ENCODE data around the gene JMJD4.
A peak's percentile ranks its signal among the peaks of the same experiment; 100 is the strongest.

The JMJD4 gene

DNA sequence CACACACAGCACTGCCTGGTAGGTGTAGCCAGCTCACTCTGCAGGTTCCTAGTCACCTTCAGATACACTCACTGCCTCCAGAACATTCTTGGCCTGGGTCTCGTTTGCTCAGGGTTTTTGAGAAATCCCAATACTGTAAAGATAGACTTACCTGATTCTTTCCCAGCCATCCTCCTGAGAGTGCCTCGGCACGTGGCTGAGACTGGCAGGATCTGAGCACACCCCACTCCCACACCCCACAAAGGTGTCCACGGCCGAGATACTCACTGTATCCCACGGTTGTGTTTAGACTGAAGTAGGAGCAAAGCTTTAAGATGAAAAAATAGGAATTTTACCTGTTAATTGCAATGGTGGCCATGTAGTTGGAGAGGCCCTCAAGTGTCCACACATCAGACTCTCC, 33.5 kb upstream of the JMJD4 start:
- DNase-seq = no peak

DNA sequence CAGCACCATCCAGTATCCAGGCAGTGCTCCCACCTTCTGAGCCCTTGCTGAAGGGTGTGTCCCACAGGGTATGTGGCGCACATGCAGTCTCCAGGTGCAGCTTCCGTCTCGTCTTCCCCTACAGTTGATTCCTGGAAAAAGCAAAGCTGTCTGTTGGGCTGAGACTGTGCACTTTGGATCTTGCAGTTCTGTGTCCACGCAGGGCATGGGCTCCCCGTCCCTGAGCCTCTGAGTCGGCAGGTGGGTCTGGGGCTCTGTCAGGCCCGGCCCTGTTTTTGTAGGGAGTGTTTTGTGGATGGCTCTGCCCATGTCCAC, 33.0 kb upstream of the JMJD4 start:
- no peak for DNase-seq

DNA sequence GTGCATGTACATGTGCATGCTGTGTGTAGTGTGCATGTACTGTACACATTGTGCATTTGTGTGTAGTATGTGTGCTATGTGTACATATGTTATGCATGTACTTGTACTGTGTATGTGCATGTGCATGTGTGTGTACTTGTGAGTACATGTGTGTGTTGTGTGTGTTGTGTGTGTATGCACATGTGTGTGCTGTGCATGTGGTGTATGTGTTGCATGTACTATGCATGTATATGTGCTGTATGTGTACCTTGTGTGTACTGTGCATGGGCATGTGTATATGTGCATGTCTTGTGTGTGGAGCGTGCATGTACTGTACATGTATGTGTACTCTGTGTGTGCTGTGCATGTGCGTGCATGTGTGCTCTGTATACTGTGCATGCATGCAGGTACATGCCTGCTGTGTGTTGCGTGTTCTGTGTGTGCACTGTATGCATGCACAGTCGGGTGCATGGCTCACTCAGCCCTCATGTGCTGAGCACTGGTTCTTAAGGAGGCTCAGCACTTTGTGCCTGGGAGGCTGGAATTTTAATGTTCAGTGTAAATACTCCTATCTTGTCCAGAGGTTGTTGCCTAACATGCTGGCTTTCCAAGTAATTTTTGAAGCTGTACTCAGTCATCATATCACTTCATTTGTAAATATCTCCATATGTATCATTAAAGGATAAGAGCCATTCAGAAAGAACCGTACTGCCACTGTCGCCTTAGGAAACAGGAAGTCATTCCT, 32.5 kb upstream of the JMJD4 start:
- DNase-seq = no peak

DNA sequence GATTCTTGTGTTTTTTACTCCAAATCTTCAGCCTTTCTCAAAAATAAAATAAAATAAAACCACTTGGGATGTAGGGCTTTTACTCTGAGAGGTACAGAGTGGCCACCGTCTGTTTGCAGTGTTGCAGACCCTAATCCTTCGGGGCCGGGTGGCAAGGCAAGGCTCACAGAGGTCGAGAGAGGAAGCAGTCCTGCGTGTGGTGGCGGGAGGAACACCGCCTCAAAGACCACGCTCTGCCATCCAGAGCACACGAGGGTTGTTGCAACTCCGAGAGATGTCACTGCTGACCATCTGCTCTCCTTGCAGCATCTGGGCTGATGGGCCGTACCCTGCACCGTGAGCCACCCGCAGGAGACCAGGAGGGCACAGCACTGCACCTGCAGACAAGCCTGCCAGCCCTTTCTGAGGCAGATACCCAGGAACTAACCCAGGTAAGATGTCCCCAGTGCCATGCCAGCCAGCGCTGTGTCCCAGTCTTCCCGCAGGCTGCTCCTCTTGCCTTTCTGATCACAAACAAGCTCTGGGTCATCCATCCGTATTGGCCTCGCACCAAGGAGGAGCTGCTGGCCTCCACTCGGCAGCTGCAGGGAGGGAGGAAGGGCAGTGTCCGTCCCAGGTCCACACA, 31.7 kb upstream of the JMJD4 start:
- peak; percentile 6 for DNase-seq

DNA sequence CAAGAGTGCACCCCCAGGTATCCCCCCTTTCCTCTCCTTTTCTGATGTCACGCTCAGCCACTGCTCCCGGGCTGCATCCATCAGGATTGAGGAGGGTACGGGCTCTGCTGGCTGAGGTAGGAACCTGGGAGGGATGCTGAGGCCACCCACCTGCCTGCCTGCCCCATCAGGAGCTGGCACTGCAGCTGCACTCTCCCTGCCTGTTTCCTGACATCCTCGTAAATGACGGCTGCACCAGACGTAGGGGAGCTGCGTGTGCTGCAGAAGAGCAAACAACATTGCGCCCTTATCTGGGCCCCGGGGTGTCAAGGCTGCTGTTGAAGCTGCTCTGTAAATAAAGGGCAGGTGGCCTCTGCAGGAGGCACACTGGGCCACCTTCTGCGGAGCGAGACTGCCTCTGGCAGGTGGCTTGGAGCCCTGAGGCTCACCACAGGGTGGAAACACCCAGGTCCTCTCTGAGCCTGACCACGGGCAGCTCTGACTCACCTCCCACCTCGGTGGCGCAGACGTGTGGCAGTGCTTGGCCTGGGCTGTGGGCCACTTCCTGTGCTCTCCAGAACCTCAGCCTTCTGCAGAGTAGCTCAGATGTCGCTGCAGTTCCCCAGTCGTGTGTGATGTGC, 31.0 kb upstream of the JMJD4 start:
- DNase-seq = peak; percentile 89

DNA sequence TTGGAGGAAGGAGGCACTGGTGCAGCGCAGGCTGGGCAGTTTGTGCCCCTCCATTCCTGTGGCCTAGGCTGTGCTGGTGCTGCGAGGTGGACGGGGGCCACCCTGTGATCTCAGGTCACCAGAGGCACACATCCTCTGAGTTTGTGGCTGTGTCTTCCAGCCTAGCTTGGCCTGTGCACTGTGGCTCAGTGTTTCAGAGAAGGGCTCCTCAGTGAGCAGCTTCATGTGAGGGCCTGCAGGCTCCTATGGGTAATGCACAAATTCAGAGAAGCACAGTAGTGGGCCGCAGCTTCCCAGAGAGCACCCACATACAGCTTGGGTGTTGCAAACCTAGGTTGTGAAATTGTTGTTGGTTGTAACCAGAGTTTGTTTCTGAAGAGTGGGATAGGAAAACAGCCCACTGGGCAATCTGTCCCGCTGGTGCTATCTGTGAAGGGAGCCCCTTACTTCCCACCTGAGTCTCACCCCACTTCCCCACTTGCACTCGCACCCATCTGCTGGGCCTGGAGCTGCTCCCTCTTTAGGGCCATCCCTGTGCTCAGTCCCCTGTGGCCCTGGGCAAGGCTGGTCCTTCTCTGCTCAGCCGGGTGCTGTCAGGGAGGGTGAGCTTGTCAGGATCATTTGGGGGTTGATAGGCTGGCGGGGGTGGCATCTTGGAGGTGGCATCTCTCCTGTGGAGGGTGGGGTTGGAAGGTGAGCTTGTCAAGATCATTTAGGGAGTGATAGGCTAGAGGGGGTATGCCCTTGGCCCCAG, 30.3 kb upstream of the JMJD4 start:
- no peak for DNase-seq

DNA sequence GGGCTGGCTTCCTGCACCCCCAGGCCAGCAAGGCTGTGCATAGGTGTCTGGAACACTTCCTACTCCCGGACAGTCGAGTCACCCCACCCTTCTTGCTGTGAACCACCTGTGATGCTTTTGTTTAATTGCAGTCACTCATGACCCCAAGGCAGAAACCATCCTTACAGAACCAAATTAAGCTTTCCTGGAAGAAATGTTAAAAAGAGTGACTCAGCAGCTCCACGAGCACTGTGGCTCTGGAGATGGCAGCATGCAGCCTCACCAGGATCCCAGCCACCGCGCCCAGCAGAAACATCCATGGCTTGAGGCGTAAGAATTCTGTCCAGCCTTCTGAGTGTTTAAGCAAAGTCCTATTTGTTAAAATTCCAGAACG, 28.9 kb upstream of the JMJD4 start:
- DNase-seq = no peak

DNA sequence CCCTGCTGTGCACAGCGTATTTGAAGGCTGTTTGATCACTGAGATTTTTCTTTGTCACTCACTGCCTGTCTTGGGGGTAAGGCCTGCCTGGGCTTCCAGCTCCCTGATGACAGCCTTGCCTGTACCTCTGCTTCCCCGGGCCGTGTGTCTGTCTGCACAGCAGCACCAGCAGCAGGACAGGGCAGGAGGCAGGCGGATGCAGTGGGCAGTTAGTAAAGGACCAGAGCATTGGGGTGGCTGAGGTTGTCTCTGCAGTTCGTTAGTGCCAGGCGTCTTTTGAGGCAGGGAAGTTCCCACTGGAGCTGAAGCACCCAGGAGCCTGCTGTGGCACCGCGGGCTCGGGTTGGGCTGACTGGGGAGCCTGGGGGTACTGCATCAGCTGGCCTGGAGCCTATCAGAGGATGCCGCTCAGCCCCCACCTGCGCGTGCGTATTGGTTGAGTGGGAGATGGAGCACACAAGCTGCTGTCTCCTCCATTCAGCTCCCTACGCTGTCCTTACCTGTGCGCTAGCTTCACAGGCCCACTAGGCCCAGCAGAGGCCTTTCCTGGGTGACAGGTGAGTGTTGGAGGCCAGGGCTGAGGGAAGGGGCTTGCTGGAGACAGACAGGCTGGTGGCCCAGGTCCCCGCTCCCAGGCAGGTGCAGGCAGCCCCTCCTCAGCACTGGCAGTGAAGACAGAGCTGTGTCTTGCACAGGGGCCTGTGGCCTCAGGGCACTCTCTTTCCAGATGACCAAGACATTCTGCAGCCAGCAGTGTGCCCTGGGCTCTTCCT, 28.3 kb upstream of the JMJD4 start:
- no peak for DNase-seq

DNA sequence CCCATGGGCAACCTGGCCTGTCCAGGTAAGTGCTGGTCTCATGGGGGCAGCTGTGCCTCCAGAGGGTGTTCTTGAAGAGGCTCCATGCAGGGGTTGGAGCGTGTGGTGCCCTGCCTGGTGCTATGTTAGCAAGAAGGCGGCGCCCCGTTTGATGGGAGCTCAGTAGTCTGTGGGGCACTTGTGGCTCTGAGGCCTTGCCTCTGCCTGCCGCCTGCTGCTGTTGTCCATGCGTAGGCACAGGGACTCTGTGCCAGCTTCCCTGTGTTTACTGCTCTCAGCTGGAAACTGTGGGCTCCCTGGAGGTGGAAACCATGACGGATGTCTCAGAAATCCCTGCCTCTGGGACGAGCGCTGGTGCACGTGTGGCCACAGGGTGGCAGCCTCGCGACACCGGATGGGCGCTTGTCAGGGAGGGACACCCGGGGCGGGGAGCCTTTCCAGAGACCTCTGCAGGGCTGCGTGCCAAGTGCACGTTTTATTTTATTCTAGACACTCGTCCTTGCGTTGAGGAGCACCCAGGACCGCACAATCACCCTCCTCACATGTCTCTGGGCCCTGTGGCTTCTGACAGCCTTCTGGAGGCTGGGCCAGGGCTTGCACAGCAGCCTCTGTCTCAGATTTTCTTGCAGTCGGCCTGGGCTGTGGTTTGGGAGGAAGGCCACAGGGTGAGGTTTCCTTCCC, 27.3 kb upstream of the JMJD4 start:
- DNase-seq = peak; percentile 88

DNA sequence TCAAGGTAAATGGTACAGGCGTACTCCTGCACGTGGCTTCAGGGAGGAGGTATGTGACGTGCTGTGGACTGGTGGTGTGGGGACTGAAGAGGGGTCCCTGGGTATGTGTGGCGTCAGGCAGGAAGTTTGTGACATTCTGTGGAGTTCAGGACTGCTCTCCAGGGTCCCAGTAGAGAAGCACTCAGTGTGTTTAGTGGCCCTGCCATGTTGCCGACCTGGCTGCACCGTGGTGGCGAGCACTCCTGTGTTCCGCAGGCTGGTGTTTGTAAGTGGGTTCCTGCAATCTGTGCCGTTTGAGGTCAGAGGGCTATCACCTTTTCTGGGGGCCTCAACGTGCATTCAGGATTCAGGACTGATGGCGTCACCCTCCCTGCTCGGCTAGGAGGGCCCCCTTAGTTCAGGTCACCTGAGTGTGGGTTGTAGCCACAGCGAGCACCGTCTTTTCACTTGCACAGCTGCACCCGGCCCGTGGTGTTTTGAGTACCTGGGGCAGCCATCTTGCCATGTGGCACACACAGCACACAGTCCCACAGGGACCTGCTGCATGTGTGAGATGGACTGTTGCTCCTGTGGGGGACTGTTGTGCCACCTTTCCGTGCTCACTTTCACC, 26.6 kb upstream of the JMJD4 start:
- no peak for DNase-seq

DNA sequence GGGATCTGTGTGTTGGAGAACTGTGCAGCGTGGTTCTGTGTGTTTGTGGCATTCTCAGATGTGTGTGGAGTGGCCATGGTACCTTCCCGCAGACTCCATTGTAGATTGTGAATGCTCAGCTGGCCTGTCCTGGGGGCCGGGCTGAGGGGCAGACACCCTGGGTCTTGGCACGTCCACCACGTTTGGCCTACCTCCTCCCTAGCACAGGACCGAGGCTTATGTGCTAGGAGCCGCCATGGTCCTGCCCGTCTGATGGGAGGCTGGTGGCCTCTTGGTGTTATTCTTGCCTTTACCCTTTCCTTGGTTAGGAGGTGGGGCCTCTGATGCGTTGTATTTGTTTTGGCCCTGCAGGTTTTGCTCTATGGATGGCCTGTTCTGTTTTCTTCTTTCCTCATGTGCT, 25.3 kb upstream of the JMJD4 start:
- no peak for DNase-seq

DNA sequence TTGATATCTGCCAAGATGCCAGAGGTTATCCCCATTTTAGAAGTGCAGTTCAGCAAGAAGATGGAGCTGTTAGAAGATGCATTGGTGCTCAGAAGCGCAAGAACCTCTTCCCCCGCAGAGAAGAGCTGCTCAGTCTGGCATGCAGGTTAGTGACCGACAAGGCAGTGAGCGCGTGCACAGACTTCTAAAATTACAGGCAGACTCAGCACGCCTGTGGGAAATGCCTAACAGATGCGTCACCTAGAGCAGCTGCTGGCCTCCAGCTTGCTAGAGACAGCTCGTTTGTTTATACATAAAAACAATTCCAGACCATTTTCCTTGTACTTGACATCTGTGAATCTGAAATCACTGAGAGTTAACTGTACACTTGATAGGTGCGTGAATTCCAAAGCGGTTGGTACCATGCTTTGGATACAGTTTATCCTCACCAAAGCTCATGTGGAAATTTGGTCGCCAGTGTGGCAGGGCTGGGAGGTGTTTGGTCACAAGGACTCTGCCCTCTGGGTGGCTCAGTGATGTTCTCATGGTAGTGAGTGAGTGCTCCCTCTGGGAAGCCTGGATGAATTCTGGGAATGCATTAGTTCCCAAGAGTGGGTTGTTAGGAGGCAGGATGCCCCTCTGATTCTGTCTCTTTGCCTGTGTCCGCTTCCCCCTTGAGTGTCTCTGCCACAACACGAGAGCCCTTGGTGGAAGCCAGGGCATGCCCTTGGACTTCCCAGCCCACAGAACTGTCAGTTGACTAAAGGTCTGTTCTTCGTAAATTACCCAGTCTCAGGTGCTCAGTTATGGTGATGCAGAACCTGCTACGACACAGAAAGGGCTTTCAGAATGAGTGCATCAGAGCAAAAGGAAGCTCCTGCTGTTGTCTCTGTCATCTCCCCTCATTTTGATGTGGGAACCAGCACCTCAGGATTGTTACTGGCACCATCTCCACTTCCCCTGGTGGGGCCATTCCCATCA, 24.5 kb upstream of the JMJD4 start:
- no peak for DNase-seq

DNA sequence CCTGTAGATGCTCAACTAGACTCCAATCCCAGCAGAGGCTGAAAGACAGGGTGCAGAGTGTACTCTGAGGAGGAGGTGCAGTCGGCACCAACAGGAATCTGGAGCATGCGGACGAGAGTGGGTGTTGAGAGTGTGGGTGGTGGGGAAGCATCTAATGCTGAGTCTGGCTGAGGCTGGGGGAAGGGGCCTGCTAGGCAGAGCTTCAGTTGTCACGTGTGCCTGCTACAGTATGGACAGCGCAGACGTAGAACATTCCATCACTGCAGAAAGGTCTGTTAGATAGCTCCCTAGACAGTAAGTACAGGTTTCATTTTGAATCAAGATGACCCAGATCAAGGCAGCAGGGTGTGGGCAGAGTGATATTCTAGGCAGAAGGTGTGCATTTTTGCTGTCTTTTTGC, 23.3 kb upstream of the JMJD4 start:
- DNase-seq = no peak

DNA sequence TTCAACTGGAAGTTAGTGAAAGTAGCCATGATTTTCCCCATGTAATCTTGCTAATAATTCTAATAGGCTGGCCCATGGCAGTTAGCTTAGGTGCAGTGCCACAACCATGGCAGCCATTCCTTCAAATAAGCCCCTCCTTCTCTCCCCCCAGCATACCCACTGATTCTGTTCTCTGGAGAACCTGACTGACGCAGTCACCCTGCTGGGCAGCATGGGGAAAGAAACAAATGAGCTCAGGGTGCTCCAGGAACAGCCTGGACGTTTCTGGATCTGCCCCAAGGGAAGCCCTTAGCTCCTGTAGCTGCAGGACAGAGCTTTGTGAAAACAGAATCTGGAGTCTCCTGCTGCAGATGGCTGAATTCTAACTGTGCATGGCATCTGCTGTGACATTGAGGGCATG, 22.7 kb upstream of the JMJD4 start:
- no peak for DNase-seq

DNA sequence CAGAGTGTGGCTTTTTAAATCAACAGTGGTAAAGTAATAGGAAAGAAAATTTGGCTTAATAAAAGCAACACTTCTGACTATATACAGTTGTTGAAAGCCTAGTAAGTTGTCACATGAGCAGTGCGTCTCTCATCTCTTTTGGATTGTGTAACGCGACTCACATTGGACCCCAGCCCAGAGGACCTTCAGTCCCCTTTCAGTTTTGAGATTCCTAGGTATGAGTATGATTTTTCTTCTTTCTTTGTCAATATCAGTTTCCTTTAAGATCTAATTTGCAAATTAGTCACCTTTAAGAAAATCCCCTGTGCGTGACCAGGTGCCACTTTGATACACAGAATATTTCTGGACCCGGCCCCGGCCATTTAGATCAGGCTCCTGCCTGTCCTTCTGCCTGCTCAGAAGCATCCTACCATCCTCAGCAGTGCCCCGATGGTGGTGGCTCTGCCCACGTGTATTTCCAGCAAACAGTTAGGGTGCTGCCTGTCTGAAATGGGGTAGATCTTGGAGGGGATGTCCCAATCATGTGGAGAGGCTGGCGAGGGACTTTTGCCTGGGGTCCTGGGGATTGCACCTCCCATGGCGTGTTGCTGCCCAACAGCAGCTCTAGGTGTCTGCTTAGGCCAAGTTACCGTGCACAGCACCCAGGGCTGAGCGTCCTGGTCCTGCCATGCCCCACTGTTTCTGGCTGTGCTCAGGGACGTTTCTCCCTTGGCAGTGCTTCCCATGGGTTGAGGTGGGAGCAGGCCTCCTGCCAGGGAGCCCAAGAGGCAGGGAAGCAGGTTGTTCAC, 21.3 kb upstream of the JMJD4 start:
- DNase-seq = no peak

DNA sequence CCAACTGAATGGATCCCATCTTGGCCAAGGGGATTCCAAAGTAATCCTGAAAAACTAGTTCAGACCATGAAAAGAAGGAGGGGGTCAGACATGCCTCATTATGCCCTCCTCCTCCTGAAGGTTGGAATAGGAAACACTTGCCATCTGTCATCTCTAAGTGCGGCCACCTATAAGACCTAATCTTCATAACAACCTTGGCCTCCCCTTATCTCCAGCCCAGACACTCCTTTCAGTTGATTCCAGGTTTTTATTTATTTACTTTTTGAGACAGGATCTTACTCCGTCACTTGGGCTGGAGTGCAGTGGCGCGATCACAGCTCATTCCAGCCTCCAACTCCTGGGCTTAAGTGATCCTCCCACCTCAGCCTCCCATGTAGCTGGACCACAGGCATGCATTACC, 19.9 kb upstream of the JMJD4 start:
- no peak for DNase-seq

DNA sequence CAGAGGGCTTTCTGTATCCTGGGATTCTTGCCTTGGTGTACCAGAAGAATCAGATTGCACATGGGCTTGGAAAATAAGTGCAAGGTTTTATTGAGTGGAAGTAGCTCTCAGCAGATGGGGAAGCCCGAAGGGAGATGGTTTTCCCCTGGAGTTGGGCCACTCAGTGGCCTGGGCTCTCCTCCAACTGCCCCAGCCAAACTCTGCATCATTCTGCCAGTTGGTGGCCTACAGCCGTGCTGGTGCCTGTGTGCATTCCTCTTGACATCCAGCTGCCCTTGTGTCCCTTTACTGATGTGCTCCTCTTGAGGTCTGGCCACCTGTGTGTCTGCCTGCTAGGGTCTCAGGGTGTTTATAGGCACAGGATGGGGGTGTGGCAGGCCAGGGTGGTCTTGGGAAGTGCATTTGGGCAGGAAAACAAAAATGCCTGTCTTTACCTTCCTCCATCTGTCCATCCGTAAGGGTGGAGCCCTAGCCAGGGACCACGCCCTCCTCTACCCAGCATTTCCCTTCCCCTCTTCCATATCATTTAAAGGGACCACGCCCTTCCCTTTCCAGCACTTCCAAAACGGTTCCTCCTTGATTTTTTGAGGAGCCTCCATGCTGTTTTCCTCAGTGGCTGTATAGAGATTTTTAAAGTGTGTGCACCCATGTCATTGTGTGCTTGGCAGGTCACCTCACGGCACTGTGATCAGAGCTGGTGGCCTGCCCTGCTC, 19.1 kb upstream of the JMJD4 start:
- no peak for DNase-seq

DNA sequence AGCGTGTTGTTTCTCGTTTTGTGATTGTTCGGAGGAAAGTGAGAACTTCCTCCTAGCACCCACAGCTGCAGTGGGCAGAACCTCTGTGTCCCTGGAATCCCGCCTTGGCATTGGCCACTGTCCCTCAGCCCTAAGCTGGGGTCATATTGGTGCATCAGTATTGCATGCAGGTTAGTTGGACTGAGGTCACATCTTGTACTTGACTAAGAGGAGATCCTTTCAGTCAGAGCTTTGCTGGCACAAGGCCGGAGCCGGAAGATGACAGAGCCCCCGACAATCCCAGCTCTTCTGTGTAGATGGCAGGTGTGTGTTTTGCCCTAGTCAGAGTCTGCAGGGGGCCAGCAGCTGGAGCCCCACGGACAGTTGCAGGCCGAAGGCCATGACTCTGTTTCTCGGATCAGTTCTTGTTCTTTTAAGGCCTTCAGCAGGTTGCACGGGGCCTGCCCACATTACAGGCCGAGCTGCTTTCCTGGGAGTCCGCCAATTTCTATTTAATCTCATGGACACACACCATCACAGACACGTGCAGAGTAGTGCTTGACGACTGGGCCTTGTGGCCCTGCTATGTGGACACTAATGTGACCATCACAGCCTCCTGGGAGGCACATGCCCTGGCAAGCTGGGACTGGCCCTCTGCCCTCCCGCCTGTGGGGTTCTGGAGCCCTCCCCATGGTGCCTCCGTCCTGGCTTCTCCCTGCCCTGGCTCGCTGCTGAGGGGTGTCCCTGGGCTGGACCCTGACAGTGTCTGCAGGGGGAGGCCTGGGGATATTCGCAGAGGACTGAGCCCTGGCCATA, 15.0 kb upstream of the JMJD4 start:
- DNase-seq = no peak

DNA sequence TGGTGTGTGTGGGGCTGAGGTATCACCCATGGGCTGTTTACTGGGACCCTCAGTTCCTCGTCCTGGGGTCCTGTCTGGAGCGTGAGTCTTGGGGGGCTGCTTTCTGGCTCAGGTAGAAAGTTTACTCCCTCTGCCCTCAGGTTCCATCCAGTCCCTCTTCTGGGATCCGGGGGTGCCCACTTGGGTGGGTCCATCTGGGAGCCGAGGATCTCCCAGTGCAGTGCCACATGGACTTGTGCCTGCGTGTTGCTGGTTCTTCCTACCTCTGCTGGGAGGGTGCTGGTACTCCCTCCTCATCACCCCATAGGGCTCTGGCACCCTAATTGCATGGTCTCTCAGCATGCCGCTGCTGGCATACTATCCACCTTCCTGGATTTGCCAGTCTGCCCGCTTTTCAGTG, 14.1 kb upstream of the JMJD4 start:
- DNase-seq = no peak
